KMS-11 (cell line): ENCODE measurements around the gene COPS8.

ENCODE experiments used
- H2AFZ ChIP-seq: fragments of 200-600 bp; sonication (generic); 2 replicates; pipeline ENCODE4 v1.6.1; 2016; ENCODE audit warnings: antibody characterized with exemption, mixed run types, low read depth
- H3K27ac ChIP-seq: fragments of 200-600 bp; sonication (generic); 2 replicates; pipeline ENCODE4 v1.6.1; 2016; ENCODE audit warnings: mild to moderate bottlenecking, mixed run types
- H3K27me3 ChIP-seq: fragments of 200-600 bp; sonication (generic); 2 replicates; pipeline ENCODE4 v1.6.1; 2017; ENCODE audit warnings: mild to moderate bottlenecking, low read depth, mixed run types, moderate library complexity; ENCODE audit not compliant: insufficient read depth
- H3K36me3 ChIP-seq: fragments of 200-600 bp; sonication (generic); 2 replicates; pipeline ENCODE4 v1.6.1; 2017; ENCODE audit warnings: mild to moderate bottlenecking, mixed run types; ENCODE audit not compliant: insufficient read depth
- H3K4me1 ChIP-seq: fragments of 200-600 bp; sonication (generic); 2 replicates; pipeline ENCODE4 v1.6.1; 2016; ENCODE audit warnings: mild to moderate bottlenecking, low read depth, mixed run types; ENCODE audit not compliant: poor library complexity, severe bottlenecking
- H3K4me2 ChIP-seq: fragments of 200-600 bp; sonication (generic); 2 replicates; pipeline ENCODE4 v1.7.0; 2016; ENCODE audit warnings: mild to moderate bottlenecking, mixed run types
- H3K4me3 ChIP-seq: fragments of 200-600 bp; sonication (generic); IDR thresholded peaks from 2 replicates; pipeline ENCODE4 v1.6.1; 2017; ENCODE audit warnings: low read depth, low read length, mixed read lengths; ENCODE audit not compliant: insufficient read depth
- H3K79me2 ChIP-seq: fragments of 200-600 bp; sonication (generic); 2 replicates; pipeline ENCODE4 v1.6.1; 2016; ENCODE audit warnings: low read depth, mixed run types; ENCODE audit not compliant: insufficient read depth
- H3K9ac ChIP-seq: fragments of 200-600 bp; sonication (generic); 2 replicates; pipeline ENCODE4 v1.6.1; 2016; ENCODE audit warnings: mild to moderate bottlenecking, mixed run types
- H4K20me1 ChIP-seq: fragments of 200-600 bp; sonication (generic); 2 replicates; pipeline ENCODE4 v1.6.1; 2016; ENCODE audit warnings: mild to moderate bottlenecking, mixed run types; ENCODE audit not compliant: insufficient read depth
- CTCF ChIP-seq: fragments of 200-600 bp; sonication (generic); conservative IDR thresholded peaks from 2 replicates; pipeline ENCODE4 v1.6.1; 2017; ENCODE audit warnings: low read depth, mild to moderate bottlenecking, antibody characterized with exemption, low read length, moderate library complexity, mixed read lengths

COPS8 gene

GRCh38 chr2:237118025-237118424 lies 32.3 kb downstream of the COPS8 start:
- no peak for TF ChIP-seq CTCF
- Histone ChIP-seq H3K79me2 (no peaks in the 10 kb centered on the region), H3K4me3 (no peak overlapping the region), H3K4me1 (no peaks in the 10 kb centered on the region), H4K20me1 (no peaks in the 10 kb centered on the region), H3K36me3 (no peaks in the 10 kb centered on the region), H3K9ac (no peak overlapping the region), H3K27ac (no peak overlapping the region), H3K4me2 (no peak overlapping the region), H2AFZ (no peak overlapping the region), H3K27me3 (no peaks in the 10 kb centered on the region)

- Histone ChIP-seq H3K36me3 (no peaks in the 10 kb centered on the region), H3K4me3 (no peak overlapping the region), H4K20me1 (no peaks in the 10 kb centered on the region), H3K4me2 (no peak overlapping the region), H3K27me3 (no peaks in the 10 kb centered on the region), H2AFZ (no peak overlapping the region), H3K79me2 (no peaks in the 10 kb centered on the region), H3K27ac (no peak overlapping the region), H3K4me1 (no peaks in the 10 kb centered on the region), H3K9ac (no peak overlapping the region)
- no peak for TF ChIP-seq CTCF
These were observed 33.0 kb downstream of the COPS8 start for GRCh38 chr2:237118561-237119155.

GRCh38 chr2:237120916-237121315 lies 35.2 kb downstream of the COPS8 start:
- Histone ChIP-seq H4K20me1 (no peaks in the 10 kb centered on the region), H3K27me3 (no peaks in the 10 kb centered on the region), H3K4me1 (no peaks in the 10 kb centered on the region), H3K9ac (no peak overlapping the region), H2AFZ (no peak overlapping the region), H3K79me2 (no peaks in the 10 kb centered on the region), H3K4me2 (no peak overlapping the region), H3K27ac (no peak overlapping the region), H3K4me3 (no peak overlapping the region), H3K36me3 (no peaks in the 10 kb centered on the region)
- TF ChIP-seq CTCF, result no peak

GRCh38 chr2:237121321-237121720 lies 35.6 kb downstream of the COPS8 start:
- Histone ChIP-seq H3K27ac (no peak overlapping the region), H3K9ac (no peak overlapping the region), H3K4me3 (no peak overlapping the region), H3K4me1 (no peaks in the 10 kb centered on the region), H2AFZ (no peak overlapping the region), H3K4me2 (no peak overlapping the region), H3K27me3 (no peaks in the 10 kb centered on the region), H3K79me2 (no peaks in the 10 kb centered on the region), H3K36me3 (no peaks in the 10 kb centered on the region), H4K20me1 (no peaks in the 10 kb centered on the region)
- TF ChIP-seq CTCF, result no peak
